GM12892 (cell line): ENCODE results near the gene C10orf67.
"Not testable (repeated sequence)": the region's sequence is repeated elsewhere in the genome, so short reads cannot be mapped to it uniquely, and the experiment has no call there.

ENCODE experiments used
- DNase-seq: peaks from one replicate; pipeline ENCODE4 v3.0.0; 2011; ENCODE audit not compliant: insufficient read length
- FAIRE-seq: peaks from 2 replicates; lab custom pipeline; 2011; peaks lifted over from hg19 to GRCh38; lab: Jason Lieb, UNC
- POLR2A ChIP-seq: IDR thresholded peaks from 2 replicates; pipeline ENCODE4 v1.6.1; 2011; ENCODE audit warnings: low read depth, low read length, control low read depth
- POLR2AphosphoS5 ChIP-seq: IDR thresholded peaks from 2 replicates; pipeline ENCODE4 v1.6.1; 2011; ENCODE audit warnings: low read depth, low read length, control low read depth
- TAF1 ChIP-seq: IDR thresholded peaks from 2 replicates; pipeline ENCODE4 v1.6.1; 2011; ENCODE audit warnings: low read depth, mild to moderate bottlenecking, control low read depth, low read length, borderline replicate concordance

Gene C10orf67

GRCh38 chr10:23358357-23358756, 13.8 kb upstream of the C10orf67 start:
- TF ChIP-seq TAF1: no peak
- DNase-seq (no peak), FAIRE-seq (no peak)

- TF ChIP-seq POLR2A (no peak), TAF1 (no peak), POLR2AphosphoS5 (no peak)
- FAIRE-seq: peak; percentile 30
- no peak for DNase-seq
Observed at GRCh38 chr10:23354630-23355279, 10.2 kb upstream of the C10orf67 start.

DNA sequence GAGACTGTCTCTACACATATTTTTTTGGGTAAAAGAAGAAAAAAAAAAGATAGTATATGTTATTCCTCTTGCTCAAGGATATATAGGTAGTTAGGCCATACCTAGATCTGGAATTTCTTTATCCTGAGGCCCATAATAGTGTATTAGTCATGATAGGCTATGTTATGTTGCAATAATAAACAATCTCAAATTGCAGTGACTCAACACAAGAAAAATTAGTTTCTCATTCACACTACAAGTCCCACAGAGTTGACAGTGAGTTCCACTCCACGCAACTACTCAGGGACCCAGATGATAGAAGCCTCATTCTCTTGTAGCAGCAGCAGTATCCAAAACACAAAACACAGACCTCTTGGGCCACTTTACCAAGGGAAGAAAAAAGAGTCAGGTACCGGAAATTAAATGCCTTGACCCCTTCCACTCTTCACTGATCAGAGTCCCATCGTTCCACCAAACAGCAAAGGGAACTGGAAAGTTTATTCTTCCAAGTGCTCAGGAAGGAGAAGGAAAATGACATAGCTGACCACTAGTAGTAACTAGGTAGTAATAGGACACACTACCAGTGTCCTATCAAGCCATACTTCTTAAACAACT, 7.4 kb upstream of the C10orf67 start:
- FAIRE-seq (no peak), DNase-seq (no peak)
- TF ChIP-seq TAF1 (no peak), POLR2A (no peak), POLR2AphosphoS5 (no peak)

- FAIRE-seq, DNase-seq: not testable (repeated sequence)
Observed at GRCh38 chr10:23350706-23351105, 6.1 kb upstream of the C10orf67 start.

- FAIRE-seq: no peak
- DNase-seq: no peak
- TF ChIP-seq TAF1 (no peak), POLR2AphosphoS5 (no peak), POLR2A (no peak)
Observed at GRCh38 chr10:23345861-23346260, 1.3 kb upstream of the C10orf67 start.

- no peak for TF ChIP-seq TAF1
- DNase-seq (peak; percentile 16), FAIRE-seq (no peak)
Observed at GRCh38 chr10:23343591-23344240, 881 bp downstream of the C10orf67 start.

GRCh38 chr10:23342213-23342884, 2.2 kb downstream of the C10orf67 start:
- TF ChIP-seq TAF1 (no peak), POLR2AphosphoS5 (no peak), POLR2A (no peak)
- no peak for FAIRE-seq
- no peak for DNase-seq

GRCh38 chr10:23341004-23341403, 3.6 kb downstream of the C10orf67 start:
- FAIRE-seq (no peak), DNase-seq (no peak)
- no peak for TF ChIP-seq TAF1
- TF ChIP-seq POLR2A: no peak
- TF ChIP-seq POLR2AphosphoS5: no peak

- no peak for TF ChIP-seq POLR2AphosphoS5
- FAIRE-seq: no peak
- no peak for DNase-seq
Observed at GRCh38 chr10:23340354-23340753, 4.2 kb downstream of the C10orf67 start.

GRCh38 chr10:23338886-23339285, 5.7 kb downstream of the C10orf67 start:
- DNase-seq (no peak), FAIRE-seq (no peak)
- TF ChIP-seq TAF1: no peak
- TF ChIP-seq POLR2AphosphoS5: no peak
- TF ChIP-seq POLR2A: no peak

GRCh38 chr10:23338155-23338828, 6.3 kb downstream of the C10orf67 start:
- FAIRE-seq: no peak
- no peak for DNase-seq
- no peak for TF ChIP-seq POLR2A
- TF ChIP-seq TAF1: no peak
- TF ChIP-seq POLR2AphosphoS5: no peak
